Stimulated activated CD4-positive, alpha-beta T cell treated with anti-CD3 and anti-CD28 coated beads, Interleukin-12 subunit alpha, Interleukin-12 subunit beta, amount 100 ng/mL, for 48 hours (primary cell): ENCODE measurements around the gene ATP10D.

ENCODE experiments used
- DNase-seq, 3 donors: peaks; one replicate each; pipeline ENCODE4 v3.0.0-alpha.2; 2020; ENCODE audit warnings: low read depth in 2 of 3, low spot score in 1 of 3

ATP10D gene

DNA sequence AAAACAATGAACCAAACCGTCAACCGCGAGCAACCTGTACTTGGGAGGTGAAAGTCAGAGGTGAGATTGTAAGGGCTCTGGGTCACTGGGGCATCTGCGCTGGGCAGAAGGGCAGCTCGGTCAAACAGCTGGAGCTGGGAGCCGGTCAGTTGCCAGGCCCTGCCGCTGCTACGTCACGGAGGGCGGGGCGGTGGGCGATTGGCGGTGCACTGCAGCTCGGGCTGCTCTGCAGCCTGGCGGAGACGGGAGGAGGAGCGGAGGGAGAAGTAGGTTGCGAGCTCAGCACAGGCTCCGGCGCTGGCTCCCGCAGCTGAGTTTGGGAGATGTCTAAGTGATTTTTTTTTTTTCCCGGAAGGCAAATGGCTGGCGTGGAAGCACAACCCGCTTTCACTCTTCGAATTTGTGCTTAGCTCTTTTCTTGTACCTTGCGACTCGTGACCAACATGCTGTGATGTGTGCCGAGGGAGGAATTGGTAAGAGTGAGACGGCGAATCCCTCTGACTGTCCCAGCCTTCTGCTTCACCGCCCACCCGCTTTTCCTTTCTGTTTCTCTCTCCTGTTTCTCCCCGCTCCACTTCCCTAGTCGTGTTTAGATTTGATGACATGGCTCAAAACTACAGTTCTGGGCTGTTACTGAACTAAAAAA, at the start of gene ATP10D:
Gene ATP10D, plus strand, starts transcription at position 229 of the 646 bp plus-strand sequence. CDS start 27,266 bp downstream, outside the sequence.
- DNase-seq: peak; percentile 45 to 76 (median 58)

- DNase-seq: no peak
Measured at GRCh38 chr4:47442980-47443379, 42.1 kb upstream of the ATP10D start.

- no peak for DNase-seq
Measured at GRCh38 chr4:47444031-47444430, 41.0 kb upstream of the ATP10D start.

- no peak for DNase-seq
Measured at GRCh38 chr4:47451657-47452056, 33.4 kb upstream of the ATP10D start.

DNA sequence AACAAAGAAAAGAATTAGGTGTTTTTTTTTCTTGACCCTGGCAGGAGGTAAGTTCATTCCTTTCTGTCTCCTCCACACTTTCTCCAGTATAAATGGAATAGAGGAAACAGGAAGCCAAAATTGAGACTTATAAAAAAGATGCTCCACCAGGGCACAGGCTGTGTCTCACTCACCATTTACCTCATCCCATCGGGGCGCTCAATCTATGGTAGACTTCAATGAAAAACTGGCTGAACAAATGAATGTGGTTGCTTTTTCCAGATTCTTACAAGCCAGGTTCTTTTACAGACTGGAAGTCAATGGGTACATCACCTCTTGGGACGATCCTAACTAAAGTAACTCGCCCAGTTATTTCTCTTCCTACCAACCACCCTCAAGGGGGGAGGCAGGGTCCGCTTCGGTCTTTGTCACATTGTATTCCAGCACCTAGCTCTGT, 22.3 kb upstream of the ATP10D start:
- DNase-seq: no peak

- peak; percentile 92 to 95 (median 94) for DNase-seq
Measured at GRCh38 chr4:47463235-47463956, 21.7 kb upstream of the ATP10D start, which contains the start of gene COMMD8. Gene COMMD8 (minus strand): TSS chr4:47463702. CDS start chr4:47463651, 51 bp downstream.

GRCh38 chr4:47465004-47465403, 20.1 kb upstream of the ATP10D start:
- DNase-seq: no peak

DNA sequence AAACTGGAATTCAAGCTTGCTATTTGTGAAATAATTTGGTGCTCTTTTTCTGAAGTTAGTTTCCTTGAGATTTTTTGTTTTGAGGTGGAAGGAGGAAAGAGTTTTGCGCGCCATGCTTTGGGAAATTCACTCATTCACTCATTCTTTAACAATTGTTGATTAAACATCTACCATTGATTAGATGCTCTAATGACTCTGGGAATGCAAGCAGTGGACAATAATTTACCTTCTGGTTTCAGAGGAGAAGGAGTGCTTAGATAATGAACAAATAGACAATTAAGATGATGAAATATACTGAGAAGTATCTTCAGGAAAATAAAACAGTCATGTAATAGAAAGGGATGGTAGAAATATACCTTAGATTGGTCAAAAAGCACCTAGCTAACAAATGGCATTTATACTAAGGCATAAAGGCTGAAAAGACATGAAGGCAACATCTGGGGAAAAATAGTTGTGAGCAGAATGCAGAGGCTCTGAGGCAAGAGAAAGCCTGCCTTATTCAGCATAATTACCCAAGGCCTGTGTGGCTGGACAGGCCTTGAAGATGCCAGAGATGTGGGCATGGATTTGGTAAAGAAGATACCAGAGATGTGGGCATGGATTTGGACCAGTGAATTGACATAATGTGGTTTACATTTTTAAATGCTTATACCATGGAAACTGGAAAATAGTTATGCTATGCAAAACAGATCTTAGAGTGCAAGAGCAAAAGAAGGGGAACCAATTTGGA, 18.9 kb upstream of the ATP10D start:
- no peak for DNase-seq

DNA sequence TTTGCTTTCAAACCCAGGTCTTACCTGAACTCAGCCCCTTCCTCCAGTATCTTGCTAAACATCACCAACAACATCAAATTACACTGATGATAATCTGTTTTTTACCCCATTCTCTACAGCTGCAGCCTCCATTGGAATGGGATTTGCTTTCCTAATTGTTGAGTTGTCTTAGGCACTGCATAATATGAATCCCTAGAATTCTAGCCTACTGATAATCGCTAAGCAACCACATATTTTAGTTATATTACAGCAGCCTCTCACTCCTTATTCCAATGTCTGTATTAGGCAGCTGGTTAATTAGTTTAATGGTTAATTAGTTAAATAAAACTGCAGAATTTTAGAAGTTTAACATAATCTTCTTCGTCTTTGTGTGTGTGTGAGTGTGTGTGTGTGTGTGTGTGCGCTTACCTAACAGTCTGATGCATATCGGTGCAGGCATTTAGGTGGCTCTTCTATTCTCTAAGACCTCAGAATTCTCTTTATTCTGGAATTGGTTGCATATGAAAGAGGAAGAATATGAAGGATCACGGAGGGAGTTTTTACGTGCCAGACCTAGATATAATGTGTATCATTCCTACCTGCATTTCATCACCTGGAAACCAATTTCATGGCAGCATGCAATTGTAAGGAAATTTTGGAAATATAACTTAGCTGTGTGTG, 16.2 kb upstream of the ATP10D start:
- DNase-seq: no peak

DNA sequence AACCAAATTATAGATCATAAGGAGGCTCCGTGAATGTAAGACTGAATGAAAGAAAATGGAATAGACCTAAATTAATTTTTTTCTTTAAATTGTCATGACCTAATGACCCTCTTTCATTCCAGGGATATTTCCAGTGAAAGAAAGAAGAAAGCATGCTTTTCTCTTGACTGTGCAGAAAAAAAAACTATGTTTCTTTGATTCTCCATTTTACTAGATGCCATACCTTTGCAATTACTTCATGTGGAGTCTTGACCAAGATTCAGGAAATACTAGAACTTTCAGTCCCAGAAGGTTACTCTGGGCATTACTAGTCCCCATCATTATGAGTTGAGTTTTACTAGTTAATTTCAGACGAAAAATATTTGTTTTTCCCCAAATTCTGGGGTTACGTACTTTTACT, 15.1 kb upstream of the ATP10D start:
- DNase-seq: no peak

DNA sequence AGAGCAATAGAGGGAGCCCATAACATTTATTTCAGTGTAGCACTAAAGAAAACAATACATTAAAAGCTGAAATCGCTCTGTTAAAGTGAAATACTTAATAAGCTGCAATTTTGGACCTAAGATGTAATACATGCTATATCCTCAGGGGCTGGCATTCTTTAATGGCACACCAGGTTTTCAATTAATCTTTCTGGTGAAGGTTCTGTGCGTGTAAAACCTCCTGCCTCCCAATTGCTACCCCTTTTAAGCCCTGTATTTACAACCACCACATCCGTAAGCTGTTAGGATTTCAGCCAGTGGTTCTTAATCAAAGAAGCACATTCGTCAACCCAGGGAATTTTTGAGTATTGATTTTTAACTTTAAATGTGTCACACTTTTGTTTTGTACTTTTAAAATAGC, 14.0 kb upstream of the ATP10D start:
- no peak for DNase-seq

- no peak for DNase-seq
Measured at GRCh38 chr4:47471591-47471990, 13.5 kb upstream of the ATP10D start.

DNA sequence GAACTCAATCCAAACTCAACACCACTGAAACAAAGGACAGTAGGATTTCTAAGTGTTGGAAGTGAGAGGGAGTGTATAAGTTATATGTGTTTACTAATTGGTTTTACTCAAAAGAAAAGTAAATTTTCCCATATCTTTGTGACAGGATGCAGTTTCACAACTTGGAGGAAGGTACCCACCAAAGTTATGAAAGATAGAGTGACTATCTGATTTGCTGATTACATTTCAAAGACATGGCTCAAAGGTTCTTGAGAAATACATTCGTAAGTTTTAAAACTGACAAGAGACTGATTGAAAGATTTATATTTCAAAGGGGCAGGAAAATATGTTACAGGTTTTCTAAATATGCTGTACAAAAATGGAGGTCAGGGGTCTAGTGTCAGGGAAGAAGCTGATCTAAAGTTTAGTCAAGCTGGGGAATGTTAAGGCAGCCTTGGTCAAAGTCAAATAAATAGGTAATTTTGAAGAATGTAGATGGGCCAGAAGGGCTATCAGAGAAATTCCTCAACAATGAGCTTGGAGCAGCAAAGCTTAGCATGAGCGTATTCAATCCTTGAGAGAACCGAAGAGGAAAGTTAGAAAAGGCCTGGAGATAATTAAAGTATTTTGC, 11.8 kb upstream of the ATP10D start:
- no peak for DNase-seq

GRCh38 chr4:47474799-47475198, 10.3 kb upstream of the ATP10D start:
- no peak for DNase-seq

- no peak for DNase-seq
Measured at GRCh38 chr4:47475411-47475810, 9.7 kb upstream of the ATP10D start.

DNA sequence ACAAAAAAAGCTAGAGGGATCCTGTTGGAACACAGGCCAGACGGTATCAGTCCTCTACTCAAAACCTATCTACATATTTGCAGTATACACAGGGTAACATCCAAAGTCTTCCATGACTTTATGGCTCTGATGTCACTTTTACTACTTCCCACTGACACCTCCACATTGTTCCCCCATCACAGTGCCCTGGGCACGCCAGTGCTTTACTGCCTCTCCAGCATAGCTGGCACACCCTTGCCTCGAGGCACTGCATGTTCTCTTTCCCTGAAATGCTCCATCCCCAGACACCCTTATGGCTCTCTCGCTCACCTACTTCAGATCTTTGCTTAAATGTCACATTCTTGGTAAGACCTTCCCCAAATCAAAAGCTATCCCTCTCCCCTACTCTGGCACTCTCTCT, 6.3 kb upstream of the ATP10D start:
- DNase-seq: no peak

DNA sequence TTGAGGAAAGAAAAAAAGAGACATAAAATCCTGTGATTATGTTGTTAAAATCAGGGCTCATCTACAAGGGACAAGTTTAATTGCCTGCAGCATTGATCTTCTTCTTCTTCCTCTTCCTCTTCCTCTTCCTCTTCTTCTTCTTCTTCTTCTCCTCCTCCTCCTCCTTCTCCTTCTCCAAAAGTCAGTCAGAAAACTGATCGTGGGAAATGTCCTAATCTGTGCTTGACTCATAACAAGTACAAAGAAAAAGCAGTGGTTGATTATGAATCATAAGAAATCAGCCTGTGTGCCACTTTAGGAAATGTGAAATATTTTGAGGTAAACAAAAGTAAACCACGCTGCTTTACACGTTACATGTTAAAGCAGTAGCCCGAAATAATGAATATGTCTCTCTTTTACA, 2.7 kb upstream of the ATP10D start:
- DNase-seq: no peak

DNA sequence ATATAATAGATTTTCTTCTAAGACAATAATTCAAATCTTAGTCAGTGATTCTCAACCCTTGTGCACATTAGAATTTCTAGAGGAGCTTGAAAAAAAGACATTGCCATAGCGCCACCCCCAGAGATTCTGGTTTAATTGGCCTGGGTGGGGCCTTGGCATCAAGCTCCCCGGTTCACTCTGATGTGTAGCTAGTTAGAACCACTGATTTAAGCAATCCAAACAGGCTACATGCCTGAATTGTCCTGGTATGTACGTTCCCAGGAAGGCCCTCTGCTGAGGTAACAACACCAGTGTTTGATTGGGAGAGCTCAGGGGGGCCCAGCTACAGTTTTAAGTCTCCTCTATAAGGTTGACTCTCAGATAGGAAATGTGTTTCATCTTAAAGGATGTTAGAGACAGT, 1.3 kb upstream of the ATP10D start:
- no peak for DNase-seq

DNA sequence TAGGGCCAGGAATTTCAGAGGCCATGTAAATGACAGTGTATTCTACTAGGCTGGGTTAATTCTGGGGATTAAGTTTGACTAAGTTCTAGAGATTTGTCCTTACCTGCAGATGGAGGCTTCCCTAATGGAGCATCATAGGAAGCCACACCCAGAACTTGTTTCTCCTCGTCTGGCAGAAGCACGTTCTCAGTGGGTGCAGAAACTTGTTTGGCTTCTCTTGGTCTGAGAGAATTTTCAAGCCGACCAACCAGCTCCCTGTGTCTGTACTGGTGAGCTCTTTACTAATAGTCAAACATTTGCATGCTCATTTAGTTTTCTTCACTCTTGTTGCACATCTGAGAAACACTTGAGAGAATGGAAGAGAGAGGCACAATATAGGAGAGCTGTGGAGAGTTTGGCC, 907 bp upstream of the ATP10D start:
- no peak for DNase-seq

DNA sequence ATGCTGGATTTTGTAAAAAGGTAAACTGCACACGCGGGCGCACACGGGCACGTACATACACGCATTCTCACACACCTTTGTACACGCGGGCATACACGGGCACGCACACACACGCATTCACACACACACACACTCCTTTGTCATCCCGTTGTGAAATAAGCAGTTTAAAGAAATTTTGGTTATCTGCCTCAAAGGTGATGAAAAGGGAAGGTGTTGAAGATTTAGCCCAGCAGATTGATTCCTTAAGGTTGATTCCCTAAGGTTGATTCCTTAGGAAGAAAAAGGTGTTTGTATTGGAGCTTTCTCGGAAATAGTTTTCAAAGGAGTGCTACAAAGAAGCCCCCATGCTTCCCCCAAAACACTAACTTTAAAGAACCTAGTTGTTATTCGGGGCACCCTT, 693 bp downstream of the ATP10D start:
- DNase-seq: no peak

DNA sequence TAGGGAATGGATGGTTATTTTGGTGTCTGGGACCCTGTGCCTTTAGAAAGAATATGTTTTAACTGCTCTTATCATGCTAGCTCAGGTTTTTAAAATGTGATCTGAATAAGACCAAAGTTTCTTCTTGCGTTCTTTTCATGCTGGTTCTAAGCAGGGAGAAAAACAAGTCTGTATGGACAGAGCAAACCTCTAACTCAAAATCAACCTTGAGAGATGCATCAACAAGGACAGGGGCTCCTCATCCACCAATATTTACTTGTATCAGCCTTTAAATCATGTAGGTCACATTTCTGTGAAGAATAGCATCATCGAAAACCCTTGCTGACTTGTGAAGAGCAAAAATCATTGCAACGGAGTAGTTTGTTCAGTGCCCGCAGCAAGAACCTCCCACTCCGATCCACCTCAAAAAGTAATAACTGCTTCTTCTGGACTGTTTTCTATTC, 1.2 kb downstream of the ATP10D start:
- DNase-seq: no peak
